HCT116 (cell line): Measurements from ENCODE around the gene OR5AK2. TPM values are rescaled to one million over a fixed set of nuclear protein-coding genes. Genes with fewer than 3 reads are reported as not detected.

Experiments used
- ATAC-seq: fragments of 200-7000 bp; cut with Tn5 transposase; 2 replicates; pipeline ENCODE4 v1.9.1; 2020; ENCODE audit warnings: mild to moderate bottlenecking, moderate library complexity
- BruUV-seq: library from RNA; stranded (reverse); fragments of 400-500 nt; replicated peaks from 2 replicates; lab custom pipeline; 2021; lab: Mats Ljungman, UMichigan
- CTCF ChIA-PET: fragments of 300-600 bp; sonication (Branson Sonifier 250); formaldehyde crosslinking; loops from one replicate; lab custom pipeline; 2021; ENCODE audit warnings: antibody characterized with exemption; lab: Charles Lee
- POLR2A ChIA-PET: fragments of 300-600, 350-600 bp; sonication (Branson Sonifier 250); formaldehyde crosslinking; loops from one replicate; lab custom pipeline; 2021; ENCODE audit warnings: antibody characterized with exemption; lab: Charles Lee
- RAD21 ChIA-PET, 2 experiments: fragments of 300-600 bp; sonication (Branson Sonifier 250); formaldehyde crosslinking; loops; one replicate each; lab custom pipeline; 2023; ENCODE audit warnings: low total read pairs in 2 of 2; ENCODE audit not compliant: uncharacterized antibody in 2 of 2, unreplicated experiment in 2 of 2, low non-redundant PET in 1 of 2; lab: Charles Lee
- DNase-seq: peaks from one replicate; pipeline ENCODE4 v3.0.0-alpha.2; 2010; ENCODE audit warnings: low read depth, low spot score
- H2AFZ ChIP-seq: fragments of 200-600 bp; shearing (Covaris generic), sonication (generic); 2 replicates; pipeline ENCODE4 v1.6.1; 2017; ENCODE audit warnings: low read depth, mixed run types, mixed read lengths, antibody characterized with exemption, low read length; ENCODE audit not compliant: poor library complexity, severe bottlenecking
- H3K27ac ChIP-seq: 2 replicates; pipeline ENCODE4 v1.5.1; 2012; ENCODE audit warnings: low read depth, low read length
- H3K27me3 ChIP-seq: fragments of 200-600 bp; sonication (generic); 2 replicates; pipeline ENCODE4 v1.6.1; 2016; ENCODE audit warnings: mixed run types, low read length, mixed read lengths; ENCODE audit not compliant: insufficient read depth
- H3K36me3 ChIP-seq, 2 experiments: fragments of 200-500 bp in 1 of 2; fragments of 200-600 bp in 1 of 2; sonication (Bioruptor generic) in 1 of 2; sonication (generic) in 1 of 2; 2 replicates each; pipeline versions ENCODE4 v1.5.1 to v1.6.1; 2014 to 2016; ENCODE audit warnings: low read length in 2 of 2, inconsistent platforms in 1 of 2, mixed read lengths in 1 of 2, mixed run types in 1 of 2; ENCODE audit not compliant: insufficient read depth in 2 of 2, control insufficient read depth in 1 of 2
- H3K4me1 ChIP-seq, 2 experiments: fragments of 200-600 bp in 1 of 2; sonication (generic) in 1 of 2; 2 replicates each; pipeline versions ENCODE4 v1.5.1 to v1.6.1; 2012 to 2017; ENCODE audit warnings: low read length in 2 of 2, inconsistent platforms in 1 of 2, mild to moderate bottlenecking in 1 of 2, mixed read lengths in 1 of 2, mixed run types in 1 of 2, moderate library complexity in 1 of 2; ENCODE audit not compliant: insufficient read depth in 2 of 2, control insufficient read depth in 1 of 2
- H3K4me2 ChIP-seq: fragments of 200-600 bp; sonication (generic); 2 replicates; pipeline ENCODE4 v1.6.1; 2017; ENCODE audit warnings: mixed run types, low read length, mixed read lengths
- H3K4me3 ChIP-seq, 2 experiments: fragments of 200-600 bp in 1 of 2; sonication (generic) in 1 of 2; replicated peaks in 1 of 2; 2 replicates each; pipeline ENCODE4 v1.5.1; 2011 to 2016; ENCODE audit warnings: low read length in 2 of 2, control low read depth in 1 of 2, low read depth in 1 of 2, mild to moderate bottlenecking in 1 of 2, mixed read lengths in 1 of 2, mixed run types in 1 of 2
- H3K79me2 ChIP-seq: fragments of 200-600 bp; sonication (generic); 2 replicates; pipeline ENCODE4 v1.6.1; 2017; ENCODE audit warnings: mild to moderate bottlenecking, mixed run types, low read length, moderate library complexity, mixed read lengths; ENCODE audit not compliant: insufficient read depth
- H3K9ac ChIP-seq: fragments of 200-600 bp; sonication (generic); 2 replicates; pipeline ENCODE4 v1.6.1; 2016; ENCODE audit warnings: low read length, mixed read lengths
- H3K9me2 ChIP-seq: fragments of 200-600 bp; sonication (generic), shearing (Covaris generic); 2 replicates; pipeline ENCODE4 v1.6.1; 2017; ENCODE audit warnings: mixed run types, mild to moderate bottlenecking, moderate library complexity; ENCODE audit not compliant: insufficient read depth
- H3K9me3 ChIP-seq, 2 experiments: fragments of 200-500 bp in 1 of 2; fragments of 200-600 bp in 1 of 2; sonication (Bioruptor generic) in 1 of 2; sonication (generic) in 1 of 2; 2 replicates each; pipeline ENCODE4 v1.6.1; 2014 to 2017; ENCODE audit warnings: low read length in 2 of 2, mixed read lengths in 2 of 2, inconsistent platforms in 1 of 2, low read depth in 1 of 2, mild to moderate bottlenecking in 1 of 2, mixed run types in 1 of 2, moderate library complexity in 1 of 2; ENCODE audit not compliant: control insufficient read depth in 1 of 2, insufficient read depth in 1 of 2
- H4K20me1 ChIP-seq: fragments of 200-600 bp; sonication (generic), shearing (Covaris generic); 2 replicates; pipeline ENCODE4 v1.6.1; 2017; ENCODE audit warnings: mixed run types, mild to moderate bottlenecking, moderate library complexity; ENCODE audit not compliant: insufficient read depth
- CEBPB ChIP-seq: IDR thresholded peaks from 2 replicates; pipeline ENCODE4 v1.6.1; 2012; ENCODE audit warnings: low read depth
- CTCF ChIP-seq, 3 experiments: fragments of 200-600 bp in 1 of 3; sonication (generic) in 1 of 3; IDR thresholded peaks in 2 of 3; conservative IDR thresholded peaks in 1 of 3; 2 replicates each; pipeline ENCODE4 v1.5.1; 2012 to 2017; ENCODE audit warnings: low read depth in 2 of 3, low read length in 2 of 3, antibody characterized with exemption in 1 of 3, borderline replicate concordance in 1 of 3, control low read depth in 1 of 3, mild to moderate bottlenecking in 1 of 3, mixed read lengths in 1 of 3, mixed run types in 1 of 3, moderate library complexity in 1 of 3; ENCODE audit not compliant: insufficient read depth in 1 of 3
- ELF1 ChIP-seq: IDR thresholded peaks from 2 replicates; pipeline ENCODE4 v1.6.1; 2012; ENCODE audit warnings: low read depth, borderline replicate concordance
- EZH2phosphoT487 ChIP-seq: fragments of 200-600 bp; IDR thresholded peaks from 2 replicates; pipeline ENCODE4 v1.6.1; 2018; ENCODE audit warnings: antibody characterized with exemption, borderline replicate concordance
- REST ChIP-seq: IDR thresholded peaks from 2 replicates; pipeline ENCODE4 v1.6.1; 2012; ENCODE audit warnings: low read depth
- SIN3A ChIP-seq: IDR thresholded peaks from 2 replicates; pipeline ENCODE4 v1.6.1; 2012; ENCODE audit warnings: low read depth
- SP1 ChIP-seq: IDR thresholded peaks from 2 replicates; pipeline ENCODE4 v1.6.1; 2012; ENCODE audit warnings: low read depth
- SRF ChIP-seq: IDR thresholded peaks from 2 replicates; pipeline ENCODE4 v1.6.1; 2012; ENCODE audit warnings: low read depth
- TCF7L2 ChIP-seq: IDR thresholded peaks from 2 replicates; pipeline ENCODE4 v1.7.0; 2011; ENCODE audit warnings: borderline replicate concordance, inconsistent platforms; ENCODE audit not compliant: insufficient read depth, insufficient read length; ENCODE audit errors: extremely low read depth
- YY1 ChIP-seq: IDR thresholded peaks from 2 replicates; pipeline ENCODE4 v1.6.1; 2011; ENCODE audit warnings: low read length, low read depth, moderate library complexity, mild to moderate bottlenecking; ENCODE audit not compliant: insufficient replicate concordance; ENCODE audit errors: extremely low read depth
- ZFX ChIP-seq: fragments of 450-650 bp; IDR thresholded peaks from 2 replicates; pipeline ENCODE4 v1.6.1; 2017
- intact Hi-C: fragments of 100-400 bp; cut with micrococcal nuclease; formaldehyde crosslinking; loops from 2 replicates; pipeline ENCODE4 v1.10.0; 2022
- total RNA-seq: library from RNA; stranded (reverse); gene quantifications from one replicate; pipeline ENCODE4 v1.2.1, GENCODE V29; 2021; ENCODE audit not compliant: unreplicated experiment

The OR5AK2 gene
- total RNA-seq, 1 experiment from 2014 or later = not detected

DNA sequence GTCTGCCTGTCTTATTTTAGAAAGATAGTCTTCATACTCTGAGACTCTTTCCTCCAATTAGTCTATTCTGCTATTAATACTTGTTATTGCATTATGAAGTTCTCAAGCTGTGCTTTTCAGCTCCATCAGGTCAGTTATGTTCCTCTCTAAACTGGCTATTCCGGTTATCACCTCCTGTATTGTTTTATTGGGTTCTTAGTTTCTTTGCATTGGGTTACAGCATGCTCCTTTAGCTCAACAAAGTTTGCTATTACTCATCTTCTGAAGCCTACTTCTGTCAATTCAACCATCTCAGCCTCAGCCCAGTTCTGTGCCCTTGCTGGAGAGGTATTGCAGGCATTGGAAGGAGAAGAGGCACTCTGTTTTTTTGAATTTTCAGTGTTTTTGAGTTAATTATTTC, 21.0 kb upstream of the OR5AK2 start:
- ChIA-PET POLR2A (no interaction called here), CTCF (no interaction called here), RAD21 (no interaction called here)
- ATAC-seq (no peak), DNase-seq (no peak)
- no peak overlapping the region for H2AFZ ChIP-seq
- no peaks in the 10 kb centered on the region for H3K4me1 ChIP-seq
- H3K4me3 ChIP-seq = no peak overlapping the region
- no peaks in the 10 kb centered on the region for H3K79me2 ChIP-seq
- no peak for TF ChIP-seq EZH2phosphoT487
- TF ChIP-seq ELF1 = no peak
- no peak for TF ChIP-seq ZFX
- TF ChIP-seq YY1 = no peak
- TF ChIP-seq SRF = no peak
- no peak for TF ChIP-seq SP1
- TF ChIP-seq REST = no peak
- no peak for TF ChIP-seq CTCF (IDR thresholded peaks at IDR 0.05 in 2 of 3, conservative IDR thresholded peaks at IDR 0.05 in 1 of 3; ENCODE audit: borderline replicate concordance in 1 of 3, insufficient read depth in 1 of 3, low read depth in 2 of 3, low read length in 2 of 3)
- TF ChIP-seq TCF7L2 = no peak
- no peak for TF ChIP-seq CEBPB
- TF ChIP-seq SIN3A = no peak
- no peak overlapping the region for H3K9ac ChIP-seq
- H3K27me3 ChIP-seq = no peaks in the 10 kb centered on the region
- H3K9me2 ChIP-seq = no peaks in the 10 kb centered on the region
- no peak overlapping the region for H3K4me2 ChIP-seq
- BruUV-seq = no TSS peak
- H3K36me3 ChIP-seq = no peaks in the 10 kb centered on the region
- no peaks in the 10 kb centered on the region for H4K20me1 ChIP-seq
- intact Hi-C loops = no loop called here
- no peak overlapping the region for H3K27ac ChIP-seq
- no peaks in the 10 kb centered on the region for H3K9me3 ChIP-seq
